ENCODE measurements around the gene CACNB1.

GRCh38 chr17:39169518-39169917, 28.0 kb downstream of the CACNB1 start:
- TF ChIP-seq CTCF (IDR thresholded peaks at IDR 0.05) (no peak), POLR2A (IDR thresholded peaks at IDR 0.05) (no peak), POLR2AphosphoS5 (IDR thresholded peaks at IDR 0.05) (no peak)
